GM19023 (cell line): ENCODE results near the gene SLC25A21.
"Not testable (repeated sequence)": the region's sequence is repeated elsewhere in the genome, so short reads cannot be mapped to it uniquely, and the experiment has no call there.

Experiments
- ATAC-seq: cut with Tn5 transposase; IDR thresholded peaks from one replicate; pipeline ENCODE4 v1.9.1; 2021; ENCODE audit warnings: mild to moderate bottlenecking, moderate library complexity; ENCODE audit not compliant: unreplicated experiment

Gene SLC25A21

GRCh38 chr14:37093364-37093763 lies 79.0 kb downstream of the SLC25A21 start:
- ATAC-seq: no peak

GRCh38 chr14:37091651-37092050 lies 80.8 kb downstream of the SLC25A21 start:
- ATAC-seq: no peak

GRCh38 chr14:37090026-37090425 lies 82.4 kb downstream of the SLC25A21 start:
- ATAC-seq: no peak

GRCh38 chr14:37089410-37089809 lies 83.0 kb downstream of the SLC25A21 start:
- ATAC-seq: no peak

- ATAC-seq: no peak
These were observed 83.8 kb downstream of the SLC25A21 start for GRCh38 chr14:37088356-37089215.

- ATAC-seq: no peak
These were observed 84.9 kb downstream of the SLC25A21 start for GRCh38 chr14:37087520-37087919.

GRCh38 chr14:37083599-37083998 lies 88.8 kb downstream of the SLC25A21 start:
- ATAC-seq: no peak

- no peak for ATAC-seq
These were observed 90.0 kb downstream of the SLC25A21 start for GRCh38 chr14:37082449-37082848.

- no peak for ATAC-seq
These were observed 90.5 kb downstream of the SLC25A21 start for GRCh38 chr14:37081856-37082255.

- no peak for ATAC-seq
These were observed 91.2 kb downstream of the SLC25A21 start for GRCh38 chr14:37081218-37081617.

- no peak for ATAC-seq
These were observed 94.3 kb downstream of the SLC25A21 start for GRCh38 chr14:37078131-37078530.

GRCh38 chr14:37074320-37074719 lies 98.1 kb downstream of the SLC25A21 start:
- not testable (repeated sequence) for ATAC-seq

- ATAC-seq: no peak
These were observed 108.8 kb downstream of the SLC25A21 start for GRCh38 chr14:37063467-37064240.

GRCh38 chr14:37062191-37062803 lies 110.1 kb downstream of the SLC25A21 start:
- ATAC-seq: no peak

- ATAC-seq: no peak
These were observed 110.7 kb downstream of the SLC25A21 start for GRCh38 chr14:37061697-37062096.

GRCh38 chr14:37060496-37061260 lies 111.7 kb downstream of the SLC25A21 start:
- ATAC-seq: no peak

- ATAC-seq: no peak
These were observed 114.6 kb downstream of the SLC25A21 start for GRCh38 chr14:37057776-37058175.

GRCh38 chr14:37056473-37056872 lies 115.9 kb downstream of the SLC25A21 start:
- ATAC-seq: no peak

- ATAC-seq: no peak
These were observed 117.5 kb downstream of the SLC25A21 start for GRCh38 chr14:37054869-37055268.

GRCh38 chr14:37054144-37054543 lies 118.3 kb downstream of the SLC25A21 start:
- ATAC-seq: no peak

- ATAC-seq: no peak
These were observed 120.7 kb downstream of the SLC25A21 start for GRCh38 chr14:37051680-37052079.
